GM23248 (cell line): ENCODE measurements around the gene NACC2. TPM values are rescaled to one million over a fixed set of nuclear protein-coding genes. Genes with fewer than 3 reads are reported as not detected.
"Not testable (repeated sequence)": the region's sequence is repeated elsewhere in the genome, so short reads cannot be mapped to it uniquely, and the experiment has no call there.

ENCODE experiments used
- DNase-seq: peaks from one replicate; pipeline ENCODE4 v3.0.0-alpha.2; 2015
- H2AFZ ChIP-seq: fragments of 200-600 bp; sonication (generic); 2 replicates; pipeline ENCODE4 v1.6.1; 2016; ENCODE audit warnings: antibody characterized with exemption
- H3F3A ChIP-seq: fragments of 200-600 bp; sonication (generic); 2 replicates; pipeline ENCODE4 v1.6.1; 2016; ENCODE audit warnings: mild to moderate bottlenecking, antibody characterized with exemption, mixed run types; ENCODE audit not compliant: insufficient read depth
- H3K27ac ChIP-seq: fragments of 200-600 bp; sonication (generic); 2 replicates; pipeline ENCODE4 v1.5.1; 2016; ENCODE audit warnings: mild to moderate bottlenecking
- H3K27me3 ChIP-seq: fragments of 200-600 bp; sonication (generic); replicated peaks from 2 replicates; pipeline ENCODE4 v1.6.1; 2016; ENCODE audit warnings: mild to moderate bottlenecking; ENCODE audit not compliant: insufficient read depth
- H3K36me3 ChIP-seq: fragments of 200-600 bp; sonication (generic); 2 replicates; pipeline ENCODE4 v1.6.1; 2016; ENCODE audit warnings: low read depth, mild to moderate bottlenecking
- H3K4me1 ChIP-seq: fragments of 200-600 bp; sonication (generic); 2 replicates; pipeline ENCODE4 v1.6.1; 2016; ENCODE audit warnings: mild to moderate bottlenecking; ENCODE audit not compliant: insufficient read depth
- H3K4me2 ChIP-seq: fragments of 200-600 bp; sonication (generic); one replicate; pipeline ENCODE4 v1.6.1; 2016; ENCODE audit warnings: mild to moderate bottlenecking; ENCODE audit not compliant: unreplicated experiment
- H3K4me3 ChIP-seq: fragments of 200-600 bp; sonication (generic); 2 replicates; pipeline ENCODE4 v1.5.1; 2016; ENCODE audit warnings: mild to moderate bottlenecking
- H3K79me2 ChIP-seq: fragments of 200-600 bp; sonication (generic); 2 replicates; pipeline ENCODE4 v1.6.1; 2016; ENCODE audit warnings: mild to moderate bottlenecking; ENCODE audit not compliant: insufficient read depth
- H3K9ac ChIP-seq: fragments of 200-600 bp; sonication (generic); 2 replicates; pipeline ENCODE4 v1.6.1; 2016; ENCODE audit warnings: mild to moderate bottlenecking
- H3K9me2 ChIP-seq: fragments of 200-600 bp; sonication (generic); 2 replicates; pipeline ENCODE4 v1.6.1; 2016; ENCODE audit warnings: mixed run types, mild to moderate bottlenecking, moderate library complexity; ENCODE audit not compliant: insufficient read depth
- H3K9me3 ChIP-seq: fragments of 200-600 bp; sonication (generic); one replicate; pipeline ENCODE4 v1.6.1; 2017; ENCODE audit warnings: low read depth
- H4K20me1 ChIP-seq: fragments of 200-600 bp; sonication (generic); 2 replicates; pipeline ENCODE4 v1.6.0; 2016; ENCODE audit not compliant: insufficient read depth
- EZH2 ChIP-seq: fragments of 200-600 bp; sonication (generic); IDR thresholded peaks from 2 replicates; pipeline ENCODE4 v1.6.1; 2018; ENCODE audit warnings: antibody characterized with exemption, mild to moderate bottlenecking; ENCODE audit not compliant: insufficient read depth, poor library complexity, severe bottlenecking
- EZH2phosphoT487 ChIP-seq: fragments of 200-600 bp; sonication (generic); IDR thresholded peaks from 2 replicates; pipeline ENCODE4 v1.6.1; 2018; ENCODE audit warnings: antibody characterized with exemption, moderate library complexity, mild to moderate bottlenecking, low read depth; ENCODE audit not compliant: insufficient read depth
- WGBS, 2 experiments: methylation state at CpG; one replicate each; pipeline ENCODE4 v1.1.6; 2015 to 2017; ENCODE audit warnings: low lambda C conversion rate in 2 of 2, low coverage in 1 of 2; ENCODE audit errors: missing lambda C conversion rate in 2 of 2; 5-methylcytosine and 5-hydroxymethylcytosine counted together
- in situ Hi-C: fragments of 300-500 bp; cut with MboI; formaldehyde crosslinking; loops from 2 replicates; pipeline ENCODE4 v1.15.0; 2020
- polyA plus RNA-seq: library from polyadenylated mRNA; unstranded; fragments of >200 nt; fragmentation: Nextera tagmentation; extraction: Ambion mirVana; gene quantifications from 2 replicates; pipeline ENCODE4 v1.2.1, GENCODE V29; 2016
- total RNA-seq: library from RNA; depleted of rRNA; stranded (reverse); fragments of >200 nt; shearing (Covaris generic); gene quantifications from 2 replicates; pipeline ENCODE4 v1.2.3, GENCODE V29; 2014

The NACC2 gene
- total and polyA plus RNA-seq, 2 experiments from 2014 or later, result 5.3 to 30.7 TPM

DNA sequence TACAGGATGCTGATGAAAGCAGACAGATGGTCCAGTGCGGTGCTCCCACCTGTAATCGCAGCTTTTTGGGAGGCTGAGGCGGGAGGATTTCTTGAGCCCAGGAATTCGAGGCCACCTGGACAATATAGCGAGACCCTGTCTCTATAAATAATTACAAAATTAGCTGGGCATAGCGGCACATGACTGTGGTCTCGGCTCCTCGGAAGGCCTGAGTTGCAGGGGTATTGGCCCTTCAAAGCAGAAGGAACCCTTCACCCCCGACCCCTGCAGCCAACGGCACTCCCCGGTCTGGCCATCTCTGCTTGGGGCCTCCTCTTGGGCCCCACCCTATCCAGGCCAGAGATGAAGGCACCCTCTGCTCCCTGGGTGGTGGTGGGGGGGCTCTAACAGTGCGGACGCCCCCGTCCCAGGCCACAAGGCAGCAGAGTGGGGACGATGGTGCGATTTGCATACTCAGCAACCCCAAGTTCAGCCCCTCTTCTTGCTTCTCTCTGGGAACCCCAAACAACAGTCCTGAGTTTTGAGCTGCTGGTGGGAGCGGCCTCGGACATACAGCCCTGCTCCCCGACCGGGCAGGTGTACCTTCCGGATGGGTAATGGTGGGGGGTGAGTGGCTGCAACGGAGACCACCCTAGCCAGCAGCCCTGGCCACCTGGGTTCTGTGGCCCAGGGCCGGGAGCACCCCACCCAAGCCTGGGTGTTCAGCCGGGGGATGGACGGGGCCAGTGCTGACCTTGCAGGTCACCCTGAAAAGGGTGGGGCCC, 50.7 kb downstream of the NACC2 start:
- Histone ChIP-seq H3K36me3 (no peaks in the 10 kb centered on the region), H3K4me1 (no peaks in the 10 kb centered on the region), H3K4me3 (no peak overlapping the region), H3K79me2 (peaks cover 82% of the 10 kb centered on the region), H2AFZ (no peak overlapping the region), H3K27me3 (no peaks in the 10 kb centered on the region), H3K27ac (no peak overlapping the region), H3K9me2 (no peaks in the 10 kb centered on the region), H3F3A (no peaks in the 10 kb centered on the region), H3K9me3 (no peaks in the 10 kb centered on the region), H3K4me2 (no peak overlapping the region), H3K9ac (no peak overlapping the region), H4K20me1 (peaks cover 4% of the 10 kb centered on the region; the same call in 1 of the 2 replicates)
- in situ Hi-C loops, result no loop called here
- TF ChIP-seq EZH2, result no peak
- TF ChIP-seq EZH2phosphoT487, result no peak
- WGBS, 2 experiments, result 92 to 93% methylated on average over 22 to 25 of the region's 25 CpGs
- no peak for DNase-seq

DNA sequence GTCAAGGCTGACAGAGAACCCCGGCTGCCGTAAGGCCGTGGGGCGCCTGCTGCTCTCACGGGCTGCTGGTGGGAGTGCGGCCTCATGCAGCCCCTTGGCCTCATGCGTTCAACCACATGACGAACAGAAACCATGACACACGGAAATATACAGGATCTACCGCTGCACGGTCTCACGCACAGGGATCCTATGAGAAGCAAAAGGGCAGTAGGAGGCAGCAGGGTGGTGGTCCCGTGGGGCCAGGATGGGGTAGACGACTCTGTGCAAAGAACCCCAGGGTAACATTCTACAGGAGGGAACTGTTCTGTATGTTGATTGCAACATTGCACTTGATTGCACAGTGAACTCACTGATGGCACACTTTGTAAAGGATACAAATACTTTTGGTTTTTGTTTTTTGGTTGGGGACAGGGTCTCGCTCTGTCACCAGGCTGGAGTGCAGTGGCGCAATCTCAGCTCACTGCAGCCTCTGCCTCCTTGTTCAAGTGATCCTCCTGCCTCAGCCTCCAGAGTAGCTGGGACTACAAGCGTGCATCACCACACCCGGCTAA, 51.6 kb downstream of the NACC2 start:
- H3K9ac ChIP-seq, result no peak overlapping the region
- DNase-seq, result no peak
- H3K4me3 ChIP-seq, result no peak overlapping the region
- WGBS, 2 experiments, result 97% methylated on average over 18 of the region's 18 CpGs
- no peaks in the 10 kb centered on the region for H3F3A ChIP-seq
- no peaks in the 10 kb centered on the region for H3K36me3 ChIP-seq
- no peak overlapping the region for H3K4me2 ChIP-seq
- no peaks in the 10 kb centered on the region for H3K27me3 ChIP-seq
- in situ Hi-C loops, result no loop called here
- H4K20me1 ChIP-seq, result peaks cover 6% of the 10 kb centered on the region; the same call in 1 of the 2 replicates
- H3K9me2 ChIP-seq, result no peaks in the 10 kb centered on the region
- no peaks in the 10 kb centered on the region for H3K4me1 ChIP-seq
- TF ChIP-seq EZH2phosphoT487, result no peak
- no peak for TF ChIP-seq EZH2
- H3K27ac ChIP-seq, result no peak overlapping the region
- peaks cover 84% of the 10 kb centered on the region for H3K79me2 ChIP-seq
- H2AFZ ChIP-seq, result no peak overlapping the region
- no peaks in the 10 kb centered on the region for H3K9me3 ChIP-seq

DNA sequence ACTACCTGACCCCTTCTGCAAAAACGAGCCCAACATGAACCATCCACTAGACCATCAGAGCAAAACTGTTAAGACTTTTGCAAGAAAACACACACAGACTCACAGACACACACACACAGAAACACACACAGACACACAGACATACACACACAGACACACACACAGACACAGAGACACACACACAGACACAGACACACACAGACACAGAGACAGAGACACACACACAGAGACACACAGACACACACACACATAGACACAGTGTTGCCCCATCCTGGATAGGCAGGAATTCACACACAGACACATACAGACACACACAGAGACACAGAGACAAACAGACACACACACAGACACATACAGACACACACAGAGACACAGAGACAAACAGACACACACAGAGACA, 52.5 kb downstream of the NACC2 start:
- H3K4me1 ChIP-seq, result no peaks in the 10 kb centered on the region
- TF ChIP-seq EZH2 (no peak), EZH2phosphoT487 (no peak)
- no peaks in the 10 kb centered on the region for H3K36me3 ChIP-seq

DNA sequence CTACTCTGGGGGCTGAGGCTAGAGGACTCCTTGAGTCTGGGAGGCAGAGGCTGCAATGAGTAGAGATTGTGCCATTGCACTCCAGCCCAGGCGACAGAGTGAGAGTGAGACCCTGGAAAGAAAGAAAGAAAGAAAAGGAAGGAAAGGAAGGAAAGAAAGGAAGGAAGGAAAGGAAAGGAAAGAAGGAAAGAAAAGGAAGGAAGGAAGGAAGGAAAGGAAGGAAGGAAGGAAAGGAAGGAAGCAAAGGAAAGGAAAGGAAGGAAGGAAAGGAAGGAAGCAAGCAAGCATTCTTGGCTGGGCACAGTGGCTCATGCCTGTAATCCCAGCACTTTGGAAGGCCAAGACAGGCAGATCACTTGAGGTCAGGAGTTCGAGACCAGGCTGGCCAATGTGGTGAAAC, 54.2 kb downstream of the NACC2 start:
- H3K4me3 ChIP-seq, H3K4me2 ChIP-seq, H3K4me1 ChIP-seq, H3K27me3 ChIP-seq, H3K9me2 ChIP-seq, H3F3A ChIP-seq, H3K27ac ChIP-seq, H3K9me3 ChIP-seq, H2AFZ ChIP-seq, H3K36me3 ChIP-seq, H3K9ac ChIP-seq, DNase-seq, in situ Hi-C loops: not testable (repeated sequence)
- peaks cover 10% of the 10 kb centered on the region for H4K20me1 ChIP-seq
- 95 to 98% methylated on average over 2 of the region's 2 CpGs for WGBS, 2 experiments
- H3K79me2 ChIP-seq, result peaks cover 86% of the 10 kb centered on the region

More for the DNA sequence above, 52.5 kb downstream of the NACC2 start:
- Histone ChIP-seq H3K79me2 (peaks cover 86% of the 10 kb centered on the region), H3K27ac (no peak overlapping the region), H3K9me2 (no peaks in the 10 kb centered on the region), H3K27me3 (no peaks in the 10 kb centered on the region), H3K4me3 (no peak overlapping the region), H3K9me3 (no peaks in the 10 kb centered on the region), H4K20me1 (peaks cover 6% of the 10 kb centered on the region; the same call in 1 of the 2 replicates), H2AFZ (no peak overlapping the region), H3K4me2 (no peak overlapping the region), H3K9ac (no peak overlapping the region), H3F3A (no peaks in the 10 kb centered on the region)
- WGBS, 2 experiments, result 94 to 100% methylated on average over 1 of the region's 1 CpG
- in situ Hi-C loops, result no loop called here
- DNase-seq, result no peak
